GM18502 (cell line): ENCODE results near the gene ATP11B.

ENCODE experiments used
- ATAC-seq: cut with Tn5 transposase; IDR thresholded peaks from one replicate; pipeline ENCODE4 v1.9.1; 2021; ENCODE audit warnings: mild to moderate bottlenecking; ENCODE audit not compliant: unreplicated experiment, poor library complexity

Gene ATP11B

GRCh38 chr3:182940266-182940808 lies 147.0 kb downstream of the ATP11B start:
- ATAC-seq = no peak

- ATAC-seq = no peak
These were observed 148.4 kb downstream of the ATP11B start for GRCh38 chr3:182941719-182942118.

GRCh38 chr3:182947888-182948287 lies 154.6 kb downstream of the ATP11B start:
- no peak for ATAC-seq

- ATAC-seq = no peak
These were observed 155.0 kb downstream of the ATP11B start for GRCh38 chr3:182948305-182948704.

GRCh38 chr3:182949688-182950087 lies 156.4 kb downstream of the ATP11B start:
- ATAC-seq = no peak

- ATAC-seq = peak; percentile 76
These were observed 161.4 kb downstream of the ATP11B start for GRCh38 chr3:182954553-182955235.

GRCh38 chr3:182957226-182957625 lies 163.9 kb downstream of the ATP11B start:
- no peak for ATAC-seq

GRCh38 chr3:182957676-182958266 lies 164.5 kb downstream of the ATP11B start:
- ATAC-seq = no peak

GRCh38 chr3:182959474-182960350 lies 166.4 kb downstream of the ATP11B start:
- ATAC-seq = no peak

GRCh38 chr3:182962166-182962565 lies 168.9 kb downstream of the ATP11B start:
- ATAC-seq = no peak

GRCh38 chr3:182964179-182964578 lies 170.9 kb downstream of the ATP11B start:
- no peak for ATAC-seq

- ATAC-seq = no peak
These were observed 172.6 kb downstream of the ATP11B start for GRCh38 chr3:182965861-182966366.

- peak; percentile 59 for ATAC-seq
These were observed 174.2 kb downstream of the ATP11B start for GRCh38 chr3:182967218-182968204.

- ATAC-seq = no peak
These were observed 176.0 kb downstream of the ATP11B start for GRCh38 chr3:182969277-182969676.

- ATAC-seq = no peak
These were observed 176.5 kb downstream of the ATP11B start for GRCh38 chr3:182969853-182970252.

- ATAC-seq = no peak
These were observed 177.6 kb downstream of the ATP11B start for GRCh38 chr3:182970811-182971418.
